Ectodermal cell (in vitro differentiated cells): ENCODE results near the gene OSBPL5.

Source experiments
- H3K27ac ChIP-seq: 2 replicates; pipeline ENCODE4 v1.7.0; 2013; ENCODE audit warnings: mild to moderate bottlenecking, low read depth, low read length; ENCODE audit not compliant: insufficient read depth, poor library complexity, severe bottlenecking
- H3K27me3 ChIP-seq: 2 replicates; pipeline ENCODE4 v1.7.0; 2013; ENCODE audit warnings: mild to moderate bottlenecking, low read length; ENCODE audit not compliant: insufficient read depth, control insufficient read depth, poor library complexity, severe bottlenecking
- H3K36me3 ChIP-seq: one replicate; pipeline ENCODE4 v1.7.0; 2013; ENCODE audit warnings: low read length; ENCODE audit not compliant: control insufficient read depth, insufficient read depth
- H3K4me1 ChIP-seq: one replicate; pipeline ENCODE4 v1.7.0; 2013; ENCODE audit warnings: low read length; ENCODE audit not compliant: control insufficient read depth, insufficient read depth
- H3K4me3 ChIP-seq: 2 replicates; pipeline ENCODE4 v1.7.0; 2013; ENCODE audit warnings: low read depth, low read length, control low read depth; ENCODE audit not compliant: insufficient read depth
- H3K9me3 ChIP-seq: 2 replicates; pipeline ENCODE4 v1.7.0; 2013; ENCODE audit warnings: mild to moderate bottlenecking, low read length, moderate library complexity; ENCODE audit not compliant: control insufficient read depth
- WGBS, 2 experiments: methylation state at CpG; one replicate each; pipeline ENCODE4 v1.1.7; 2013; ENCODE audit warnings: missing lambda C conversion rate in 2 of 2; 5-methylcytosine and 5-hydroxymethylcytosine counted together

OSBPL5 gene

DNA sequence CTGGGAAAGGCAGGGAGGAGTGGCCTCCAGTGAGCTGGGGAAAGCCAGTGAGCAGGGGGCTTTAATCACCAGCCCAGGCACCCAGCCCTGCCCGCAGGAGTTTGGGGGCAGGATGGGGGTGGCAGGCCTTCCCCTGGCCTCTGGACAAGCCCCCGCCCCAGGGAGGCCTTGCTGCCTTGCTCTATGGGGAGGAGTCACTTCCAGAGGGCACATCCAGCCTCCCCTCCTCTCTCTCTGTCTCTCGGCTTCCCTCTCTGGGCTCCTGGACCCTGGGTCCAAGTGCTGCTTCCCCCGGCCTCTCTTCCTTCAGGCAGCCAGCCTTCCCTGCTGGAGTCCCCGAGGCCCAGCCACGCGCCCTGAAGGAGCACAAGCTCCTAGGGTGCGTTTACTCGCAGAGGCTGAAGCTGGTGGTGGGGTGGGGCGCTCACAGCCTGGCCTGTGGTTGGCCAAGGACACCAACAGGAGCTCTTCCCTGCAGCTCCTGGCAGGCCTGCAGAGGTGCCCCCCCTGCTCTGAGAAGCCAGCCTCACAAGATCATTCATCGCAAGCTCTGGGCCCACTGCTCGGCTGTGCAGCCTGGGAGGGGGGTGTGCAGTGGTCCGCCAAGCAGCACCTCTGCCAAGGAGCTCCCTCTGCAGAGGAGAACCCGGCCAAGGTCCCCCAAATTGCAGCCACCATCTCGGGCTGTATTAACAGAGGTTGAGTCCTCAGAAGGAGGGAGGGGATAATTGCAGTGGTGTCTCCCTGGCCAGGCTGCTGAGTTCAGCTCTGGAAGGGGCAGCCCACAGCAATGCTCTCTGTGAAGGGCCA lies 25.4 kb downstream of the OSBPL5 start:
- Histone ChIP-seq H3K4me1 (peaks cover 35% of the 10 kb centered on the region), H3K4me3 (no peak overlapping the region), H3K27ac (no peak overlapping the region), H3K36me3 (no peaks in the 10 kb centered on the region), H3K27me3 (no peaks in the 10 kb centered on the region), H3K9me3 (no peaks in the 10 kb centered on the region)
- 84% methylated on average over 15 of the region's 15 CpGs for WGBS, 2 experiments

DNA sequence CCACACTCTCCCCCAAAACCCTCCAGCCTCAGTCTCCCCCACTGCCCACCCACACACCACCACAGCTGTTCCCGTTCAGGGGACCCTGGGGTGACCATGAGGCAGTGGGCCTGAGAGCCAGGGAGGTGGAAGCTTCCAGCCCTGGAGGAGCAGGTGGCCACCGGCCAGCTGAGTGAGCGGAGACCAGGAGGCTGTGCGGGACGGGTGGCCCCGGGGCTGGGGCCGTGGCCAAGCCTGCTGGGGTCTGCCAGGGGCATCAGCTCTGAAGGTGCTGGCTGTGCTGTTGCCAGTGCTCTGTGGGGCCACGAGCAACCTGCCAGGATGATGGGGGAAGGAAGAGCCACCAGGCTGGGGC lies 26.0 kb downstream of the OSBPL5 start:
- no peaks in the 10 kb centered on the region for H3K9me3 ChIP-seq
- H3K27me3 ChIP-seq, result no peaks in the 10 kb centered on the region
- H3K4me1 ChIP-seq, result peaks cover 35% of the 10 kb centered on the region
- H3K4me3 ChIP-seq, result no peak overlapping the region
- 79 to 80% methylated on average over 8 of the region's 8 CpGs for WGBS, 2 experiments
- no peaks in the 10 kb centered on the region for H3K36me3 ChIP-seq
- no peak overlapping the region for H3K27ac ChIP-seq

DNA sequence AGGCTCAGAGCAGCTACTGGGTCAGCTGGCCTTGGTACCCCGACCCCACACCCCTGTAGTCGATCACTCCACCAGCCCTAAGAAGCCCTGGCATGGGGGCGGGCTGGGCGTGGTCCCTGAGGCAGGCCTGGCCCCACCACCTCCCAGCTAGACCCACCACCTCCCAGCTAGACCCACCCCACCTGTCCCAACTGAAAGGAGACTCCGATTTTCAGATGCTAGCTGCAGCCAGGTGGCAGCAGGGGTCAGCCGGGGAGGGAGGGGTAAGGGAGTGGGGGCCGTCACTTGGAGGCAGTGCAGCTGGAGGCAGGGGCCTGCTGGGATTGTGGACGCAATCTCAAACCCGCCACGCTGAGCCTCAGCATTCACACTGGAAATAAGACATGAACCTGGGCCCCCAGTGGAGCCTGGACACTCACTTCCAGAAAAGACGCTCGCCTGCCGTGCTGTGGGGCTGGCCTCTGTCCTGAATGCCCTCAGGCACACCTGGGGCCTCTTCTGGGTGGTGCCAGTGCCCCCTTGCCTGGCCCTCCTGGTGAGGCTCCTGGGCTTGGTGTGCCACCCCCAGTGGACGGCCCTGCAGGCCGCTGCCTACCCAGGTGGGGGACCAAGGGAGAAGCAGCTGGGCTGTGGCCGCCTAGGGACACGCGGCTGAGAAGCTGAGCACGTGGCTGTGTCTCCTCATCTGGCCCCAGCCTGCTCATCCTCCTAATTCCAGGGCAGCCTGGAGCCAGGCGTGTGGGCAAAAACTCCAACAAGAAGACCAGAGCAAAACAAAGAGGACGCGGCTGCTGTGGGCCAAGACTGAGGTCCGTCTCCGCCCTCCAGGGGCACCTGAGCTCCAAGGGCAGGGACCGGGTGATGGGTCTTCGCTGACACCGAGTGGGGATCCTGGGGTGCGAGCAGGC lies 26.7 kb downstream of the OSBPL5 start:
- Histone ChIP-seq H3K27ac (no peak overlapping the region), H3K36me3 (no peaks in the 10 kb centered on the region), H3K27me3 (no peaks in the 10 kb centered on the region), H3K4me1 (peaks cover 38% of the 10 kb centered on the region), H3K4me3 (no peak overlapping the region), H3K9me3 (no peaks in the 10 kb centered on the region)
- WGBS, 2 experiments, result 77 to 81% methylated on average over 28 of the region's 28 CpGs

DNA sequence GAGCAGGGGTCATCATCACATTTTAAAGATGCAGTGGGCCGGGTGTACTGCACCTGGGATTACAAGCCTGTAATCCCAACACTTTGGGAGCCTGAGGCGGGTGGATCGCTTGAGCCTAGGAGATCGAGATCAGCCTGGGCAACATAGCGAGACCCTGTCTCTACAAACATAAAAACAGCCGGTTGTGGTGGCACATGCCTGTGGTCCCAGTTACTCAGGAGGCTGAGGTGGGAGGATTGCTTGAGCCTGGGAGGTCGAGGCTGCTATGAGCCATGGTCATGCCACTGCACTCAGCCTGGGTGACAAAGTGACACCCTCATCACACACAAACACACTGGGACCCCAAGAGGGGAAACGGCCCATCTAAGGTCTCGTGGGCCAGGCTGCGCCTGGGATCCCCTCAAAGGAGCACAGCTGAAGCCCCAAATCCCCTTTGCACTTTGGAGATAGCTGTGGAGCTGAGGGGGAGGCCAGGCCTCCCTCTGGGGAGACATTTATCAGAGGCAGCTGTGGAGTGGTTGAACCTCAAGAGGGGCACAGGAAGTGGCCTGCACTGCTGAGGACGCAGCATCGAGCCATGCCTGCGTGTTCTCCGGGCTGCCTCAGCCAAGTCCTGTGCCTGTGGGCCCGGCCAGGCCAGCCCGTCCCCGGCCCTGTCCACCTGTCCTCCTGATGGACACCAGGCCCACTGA lies 27.5 kb downstream of the OSBPL5 start:
- H3K36me3 ChIP-seq, result no peaks in the 10 kb centered on the region
- no peak overlapping the region for H3K4me3 ChIP-seq
- WGBS, 2 experiments, result 93% methylated on average over 17 of the region's 17 CpGs
- no peaks in the 10 kb centered on the region for H3K9me3 ChIP-seq
- peaks cover 45% of the 10 kb centered on the region for H3K4me1 ChIP-seq
- H3K27ac ChIP-seq, result no peak overlapping the region
- no peaks in the 10 kb centered on the region for H3K27me3 ChIP-seq

DNA sequence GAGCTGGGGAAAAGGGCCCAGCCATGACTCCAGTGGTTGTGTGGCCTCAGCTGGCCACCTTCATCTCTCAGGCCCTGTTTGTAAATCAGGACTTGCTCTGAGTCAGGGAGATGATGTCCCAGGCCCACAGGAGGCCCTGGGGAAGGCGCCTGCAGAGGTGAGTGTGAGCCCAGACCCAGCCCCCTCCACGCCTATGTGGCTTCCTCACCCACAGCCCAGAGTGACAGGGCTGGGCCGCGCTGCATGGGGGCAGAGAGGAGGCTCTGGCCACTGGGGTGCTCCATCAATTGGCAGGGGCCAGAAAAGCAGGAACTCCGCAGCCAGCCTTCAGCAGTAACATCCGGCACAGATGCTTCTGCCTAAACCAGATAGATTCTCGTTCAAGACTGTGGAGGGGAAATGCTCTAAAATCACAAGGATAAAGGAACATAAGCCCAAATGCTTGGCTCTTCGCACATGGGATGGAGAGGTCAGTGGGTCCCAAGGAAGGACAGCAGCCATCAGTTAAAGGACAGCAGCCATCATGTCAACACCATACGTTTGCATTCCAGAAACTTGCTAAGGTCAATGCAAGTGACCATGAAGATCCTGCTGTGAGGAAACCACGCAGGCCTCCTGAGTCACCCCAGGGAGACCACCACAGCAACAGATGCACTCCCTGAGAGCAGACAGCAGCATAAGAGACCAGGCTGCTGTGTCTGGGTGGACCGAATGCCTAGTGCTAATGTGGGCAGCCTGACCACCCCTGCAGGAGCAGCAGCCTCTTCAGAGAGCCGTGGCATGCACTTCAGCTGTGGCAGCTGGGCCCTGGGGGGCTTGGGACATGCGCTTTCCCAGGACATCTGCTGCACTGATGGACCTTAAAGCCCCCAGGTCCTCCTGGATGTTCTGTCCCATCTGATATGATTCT lies 28.3 kb downstream of the OSBPL5 start:
- Histone ChIP-seq H3K27me3 (no peaks in the 10 kb centered on the region), H3K9me3 (no peaks in the 10 kb centered on the region), H3K27ac (peak overlapping the region; percentile 6), H3K4me3 (no peak overlapping the region), H3K4me1 (peaks cover 47% of the 10 kb centered on the region), H3K36me3 (no peaks in the 10 kb centered on the region)
- WGBS, 2 experiments, result 94 to 95% methylated on average over 13 of the region's 13 CpGs

DNA sequence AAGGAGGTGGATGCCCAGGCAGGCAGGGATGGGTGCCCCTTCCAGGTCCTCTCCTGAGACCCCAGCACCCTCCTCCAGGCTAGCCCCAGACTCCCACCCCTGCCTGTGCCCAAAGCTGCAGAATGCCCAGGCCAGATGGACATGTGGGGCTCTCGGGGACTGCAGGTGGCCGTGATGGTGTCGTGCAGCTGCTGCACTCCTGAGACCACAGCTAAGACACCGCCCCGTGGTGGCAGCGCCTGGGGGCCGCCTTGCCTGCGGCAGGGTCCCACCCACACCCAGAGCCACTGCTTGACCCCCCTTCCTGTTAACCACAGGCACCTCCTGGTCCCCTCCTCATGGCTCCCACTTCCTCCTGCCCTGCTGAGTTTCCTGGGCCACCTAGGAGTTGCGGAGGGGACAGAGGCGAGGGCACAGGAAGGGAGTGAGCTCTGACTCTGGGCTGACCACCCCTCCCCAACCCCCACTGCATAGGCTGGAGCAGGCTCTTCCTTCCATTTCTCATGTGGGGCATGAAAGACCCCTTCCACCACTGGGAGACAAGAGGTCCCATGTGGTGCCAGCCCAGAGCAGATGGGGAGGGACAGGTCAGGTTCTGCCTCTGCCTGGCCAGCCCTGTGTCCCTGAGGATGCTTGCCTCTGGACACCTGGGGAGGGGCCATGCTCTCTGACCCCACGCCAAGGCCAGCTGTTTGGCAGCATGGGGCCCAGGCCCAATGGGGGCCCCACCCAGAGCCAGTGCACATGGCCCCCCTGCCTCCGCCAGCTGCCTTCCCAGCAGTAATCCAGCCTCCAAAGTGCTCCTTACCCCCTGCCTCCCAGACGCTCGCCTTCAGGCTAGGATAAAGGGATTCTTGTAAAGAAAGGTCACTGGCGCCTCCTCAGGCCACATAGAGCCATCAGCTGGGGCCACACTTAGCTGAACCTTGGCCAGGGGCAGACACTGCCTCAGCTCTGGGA lies 29.3 kb downstream of the OSBPL5 start:
- no peak overlapping the region for H3K27ac ChIP-seq
- H3K27me3 ChIP-seq, result no peaks in the 10 kb centered on the region
- peaks cover 47% of the 10 kb centered on the region for H3K4me1 ChIP-seq
- no peak overlapping the region for H3K4me3 ChIP-seq
- no peaks in the 10 kb centered on the region for H3K36me3 ChIP-seq
- whole genome bisulfite sequencing, 2 experiments, result 75 to 76% methylated on average over 15 of the region's 15 CpGs
- no peaks in the 10 kb centered on the region for H3K9me3 ChIP-seq

DNA sequence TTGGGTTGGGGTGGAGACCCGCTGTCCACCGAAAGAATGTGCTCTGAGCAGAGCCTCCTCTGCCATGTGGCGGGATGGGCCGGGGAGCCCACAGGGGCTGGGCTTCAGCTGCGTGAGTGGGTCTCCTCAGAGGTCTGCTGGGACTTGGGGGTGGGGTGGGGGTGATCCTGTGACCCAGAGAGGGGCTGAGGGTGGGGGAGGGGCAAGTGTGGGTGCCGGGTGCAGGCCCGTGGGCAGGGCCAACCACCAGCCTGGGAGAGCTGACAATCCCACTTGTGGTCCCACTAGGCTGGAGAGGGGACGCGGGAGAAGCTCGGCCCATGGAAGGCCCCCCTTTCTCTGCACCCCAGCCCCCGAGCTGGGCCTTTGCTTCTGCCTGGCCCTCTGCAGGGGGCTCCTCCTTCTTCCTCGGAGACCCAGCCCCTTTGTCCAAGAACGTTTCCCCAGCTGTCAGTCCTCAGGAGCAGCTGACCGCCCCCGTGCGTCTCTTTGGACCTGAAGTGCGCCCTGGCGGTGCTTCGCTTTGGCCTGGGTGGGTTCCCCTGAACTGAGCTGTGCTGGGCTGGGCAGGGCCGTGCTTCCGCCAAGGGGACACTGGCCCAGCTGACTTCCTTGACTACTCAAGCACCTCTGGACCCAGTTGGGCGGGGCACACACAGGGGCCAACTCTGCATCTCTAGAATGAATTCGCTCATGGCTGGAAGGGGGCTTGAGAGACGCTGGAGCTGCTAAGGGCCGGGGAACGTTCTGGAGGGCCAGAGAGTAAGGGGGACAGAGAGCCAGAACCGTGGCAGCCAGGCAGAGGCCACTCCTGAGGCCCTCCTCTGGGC lies 30.2 kb downstream of the OSBPL5 start:
- no peaks in the 10 kb centered on the region for H3K9me3 ChIP-seq
- no peaks in the 10 kb centered on the region for H3K27me3 ChIP-seq
- 81 to 84% methylated on average over 27 of the region's 27 CpGs for WGBS, 2 experiments

DNA sequence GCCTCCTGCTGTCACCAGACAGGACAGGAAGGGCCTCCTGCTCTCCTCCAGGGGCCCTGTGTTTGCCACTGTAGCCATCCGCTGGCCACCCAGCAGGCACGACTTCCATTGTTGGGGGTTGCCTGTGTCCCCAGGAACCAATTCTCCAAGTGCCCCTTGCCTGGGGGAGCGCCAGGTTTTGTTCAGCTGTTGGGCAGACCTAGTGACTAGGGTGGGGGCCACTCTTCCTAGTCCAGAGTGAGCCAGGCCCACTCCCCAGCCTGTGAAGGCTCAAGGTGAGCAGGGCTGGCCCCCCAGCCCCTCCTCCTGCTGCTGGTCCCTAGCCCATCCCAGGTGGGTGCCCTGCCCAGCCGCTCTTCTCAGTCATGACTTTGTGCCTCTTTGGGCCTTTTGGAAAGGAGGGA lies 30.9 kb downstream of the OSBPL5 start:
- Histone ChIP-seq H3K4me3 (no peak overlapping the region), H3K36me3 (no peaks in the 10 kb centered on the region), H3K9me3 (no peaks in the 10 kb centered on the region), H3K27me3 (no peaks in the 10 kb centered on the region), H3K4me1 (peaks cover 41% of the 10 kb centered on the region), H3K27ac (no peak overlapping the region)
- WGBS, 2 experiments, result 64 to 72% methylated on average over 4 of the region's 4 CpGs

More for the DNA sequence above, 30.2 kb downstream of the OSBPL5 start:
- Histone ChIP-seq H3K4me1 (peaks cover 47% of the 10 kb centered on the region), H3K36me3 (no peaks in the 10 kb centered on the region), H3K27ac (no peak overlapping the region), H3K4me3 (no peak overlapping the region)
